Dermis microvascular lymphatic vessel endothelial cell (primary cell): ENCODE data around the gene IL1B. TPM values are rescaled to one million over a fixed set of nuclear protein-coding genes. Genes with fewer than 3 reads are reported as not detected.
A peak's percentile ranks its signal among the peaks of the same experiment; 100 is the strongest.

Experiments used
- DNase-seq, 2 donors: peaks; one replicate each; pipeline versions ENCODE4 v3.0.0 to v3.0.0-alpha.2; 2010; ENCODE audit warnings: low read depth in 2 of 2
- total RNA-seq: library from RNA; depleted of rRNA; stranded (reverse); fragments of >200 nt; gene quantifications from 2 replicates; pipeline ENCODE4 v1.2.1, GENCODE V29; 2014

The IL1B gene
- total RNA-seq, 1 donor from 2014 or later = not detected

DNA sequence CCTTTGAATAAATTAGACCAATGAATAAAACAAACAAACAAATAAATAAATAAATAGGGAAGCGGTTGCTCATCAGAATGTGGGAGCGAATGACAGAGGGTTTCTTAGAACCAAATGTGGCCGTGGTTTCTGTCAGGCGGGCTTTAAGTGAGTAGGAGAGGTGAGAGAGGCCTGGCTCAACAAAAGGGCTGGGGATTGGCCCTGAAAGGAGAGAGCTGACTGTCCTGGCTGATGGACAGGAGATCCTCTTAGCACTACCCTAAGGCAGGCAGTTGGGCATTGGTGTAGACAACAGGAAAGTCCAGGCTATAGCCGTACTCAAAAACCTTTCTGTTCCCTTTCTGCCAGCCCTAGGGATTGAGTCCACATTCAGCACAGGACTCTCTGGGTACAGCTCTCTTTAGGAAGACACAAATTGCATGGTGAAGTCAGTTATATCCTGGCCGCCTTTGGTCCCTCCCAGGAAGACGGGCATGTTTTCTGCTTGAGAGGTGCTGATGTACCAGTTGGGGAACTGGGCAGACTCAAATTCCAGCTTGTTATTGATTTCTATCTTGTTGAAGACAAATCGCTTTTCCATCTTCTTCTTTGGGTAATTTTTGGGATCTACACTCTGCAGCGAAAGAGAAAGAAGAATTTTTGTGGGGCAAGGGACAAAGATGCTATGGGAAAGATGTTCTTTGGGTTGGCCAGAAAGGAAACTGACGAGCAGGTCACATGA is 6.5 kb downstream of the IL1B start:
- DNase-seq = no peak

DNA sequence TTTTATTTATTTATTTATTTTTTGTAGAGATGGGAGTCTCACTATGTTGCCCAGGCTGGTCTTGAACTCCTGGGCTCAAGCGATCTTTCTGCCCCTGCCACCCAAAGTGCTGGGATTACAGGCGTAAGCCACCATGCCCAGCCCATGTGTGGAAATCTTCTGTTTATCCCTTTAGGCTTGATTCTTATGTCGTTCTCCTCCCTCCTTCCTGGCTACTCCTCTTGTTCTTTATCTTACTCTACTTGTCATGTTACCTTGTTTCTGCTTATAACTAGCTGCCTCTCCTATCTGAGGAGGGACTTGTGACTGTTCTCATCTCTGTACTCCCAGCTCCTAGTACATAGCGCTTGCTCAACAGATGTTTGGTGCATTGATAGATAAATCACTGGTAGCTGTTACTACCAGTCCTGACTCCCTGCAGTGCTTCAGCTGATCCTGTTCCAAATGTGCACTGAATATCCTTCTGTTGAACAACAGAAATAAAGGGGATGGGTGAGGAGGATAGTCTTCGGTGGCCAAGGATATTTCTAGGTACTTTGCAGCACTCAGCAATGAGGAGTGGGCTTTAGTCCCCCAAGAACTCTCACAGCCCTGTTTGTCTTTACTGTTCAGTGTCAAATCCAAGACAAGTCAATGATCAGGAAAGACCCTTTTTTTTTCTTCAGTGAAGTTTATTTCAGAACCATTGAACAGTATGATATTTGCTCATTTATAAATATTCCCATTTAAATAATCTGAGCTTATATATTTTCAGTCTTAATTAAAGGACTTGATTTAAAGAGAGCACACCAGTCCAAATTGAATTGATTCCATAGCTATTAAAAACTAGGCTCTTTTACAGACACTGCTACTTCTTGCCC is 7.2 kb downstream of the IL1B start:
- DNase-seq = no peak

DNA sequence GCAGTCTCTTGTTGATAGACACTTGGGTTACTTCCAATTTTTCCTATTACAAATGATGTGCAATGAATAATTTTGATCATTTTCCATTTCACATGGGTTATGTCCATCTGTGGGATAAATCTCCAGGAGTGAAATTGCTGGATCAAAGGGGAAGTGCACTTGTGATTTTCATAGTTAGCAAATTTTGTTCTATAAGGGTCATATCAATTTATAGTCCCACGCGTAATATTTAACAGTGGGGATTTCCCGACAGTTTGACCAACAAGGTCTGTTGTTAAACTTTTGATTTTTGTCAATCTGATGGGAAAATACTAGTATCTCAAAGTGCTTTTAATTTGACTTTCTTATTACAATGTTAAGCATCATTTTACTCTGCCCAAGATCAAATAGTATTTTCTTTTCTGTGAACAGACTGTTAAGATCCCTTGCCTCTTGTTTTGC is 8.3 kb downstream of the IL1B start:
- no peak for DNase-seq

DNA sequence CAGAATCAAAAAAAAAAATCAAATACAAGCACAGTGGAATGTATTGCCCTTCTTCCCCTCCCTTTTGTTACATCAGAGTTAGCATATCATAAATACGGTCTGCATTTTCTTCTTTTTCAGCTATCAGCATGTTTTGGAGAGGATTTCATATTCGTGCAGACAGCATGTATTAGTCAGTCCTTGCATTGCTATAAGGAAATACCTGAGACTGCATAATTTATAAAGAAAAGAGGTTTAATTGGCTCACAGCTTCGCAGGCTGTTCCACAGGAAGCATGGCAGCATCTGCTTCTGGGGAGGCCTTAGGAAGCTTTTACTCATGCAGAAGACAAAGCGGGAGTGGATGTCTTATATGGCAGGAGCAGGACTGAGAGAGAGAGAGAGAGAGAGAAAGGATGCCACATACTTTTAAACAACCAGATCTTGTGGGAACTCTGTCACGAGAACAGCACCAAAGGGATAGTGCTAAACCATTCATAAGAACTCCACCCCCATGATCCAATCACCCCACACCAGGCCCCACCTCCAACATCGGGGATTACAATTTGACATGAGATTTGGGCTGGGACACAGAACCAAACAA is 8.9 kb downstream of the IL1B start:
- DNase-seq = no peak

DNA sequence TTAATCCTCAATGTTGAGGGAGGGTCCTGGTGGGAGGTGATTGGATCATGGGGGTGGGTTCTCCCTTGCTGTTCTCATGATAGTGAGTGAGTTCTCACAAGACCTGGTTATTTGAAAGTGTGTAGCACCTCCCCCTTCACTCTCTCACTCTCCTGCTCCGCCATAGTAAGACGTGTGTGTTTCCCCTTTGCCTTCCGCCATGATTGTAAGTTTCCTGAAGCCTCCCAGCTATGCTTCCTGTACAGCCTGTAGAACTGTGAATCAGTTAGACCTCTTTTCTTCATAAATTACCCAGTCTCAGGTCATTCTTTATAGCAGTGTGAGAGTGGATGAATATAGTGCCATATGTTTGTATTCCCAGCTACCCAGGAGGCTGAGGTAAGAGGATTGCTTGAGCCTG is 9.6 kb downstream of the IL1B start:
- no peak for DNase-seq

DNA sequence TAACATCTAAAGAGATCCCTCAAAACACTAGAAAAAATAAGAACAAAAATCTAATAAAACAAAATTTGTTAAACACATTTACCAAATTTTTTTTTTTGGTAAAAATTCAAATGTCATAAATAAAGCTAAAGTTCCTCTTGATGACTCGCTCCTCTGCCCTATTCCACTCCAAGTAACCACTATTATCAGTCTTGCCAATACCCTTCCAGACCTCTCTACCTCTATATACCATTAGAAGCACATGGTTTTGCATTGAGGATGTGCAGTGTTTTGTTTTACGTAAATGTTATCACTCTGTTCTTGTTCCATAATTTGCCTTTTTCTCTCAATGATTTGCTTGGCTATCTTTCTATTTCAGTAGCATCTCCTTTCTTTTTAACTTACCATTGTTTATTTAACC is 10.9 kb downstream of the IL1B start:
- DNase-seq = no peak

DNA sequence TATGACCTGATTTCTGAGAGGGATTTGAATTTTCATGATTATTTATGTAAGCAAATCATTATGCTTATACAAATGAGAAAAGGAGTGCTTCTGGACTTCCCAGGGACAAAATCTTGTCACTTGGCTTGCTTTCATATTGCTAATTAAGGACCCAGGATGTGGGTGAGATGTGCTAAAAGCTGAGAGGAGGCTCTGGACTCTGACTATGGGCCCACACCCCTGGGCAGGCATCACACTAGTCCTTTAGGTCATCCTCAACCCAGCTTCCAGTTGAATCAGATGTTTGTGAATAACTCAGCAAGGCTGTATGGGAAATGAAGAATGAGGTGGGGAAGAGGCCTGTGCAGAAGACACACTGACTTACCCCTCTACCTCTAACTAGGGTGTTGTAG is 11.9 kb downstream of the IL1B start:
- no peak for DNase-seq

DNA sequence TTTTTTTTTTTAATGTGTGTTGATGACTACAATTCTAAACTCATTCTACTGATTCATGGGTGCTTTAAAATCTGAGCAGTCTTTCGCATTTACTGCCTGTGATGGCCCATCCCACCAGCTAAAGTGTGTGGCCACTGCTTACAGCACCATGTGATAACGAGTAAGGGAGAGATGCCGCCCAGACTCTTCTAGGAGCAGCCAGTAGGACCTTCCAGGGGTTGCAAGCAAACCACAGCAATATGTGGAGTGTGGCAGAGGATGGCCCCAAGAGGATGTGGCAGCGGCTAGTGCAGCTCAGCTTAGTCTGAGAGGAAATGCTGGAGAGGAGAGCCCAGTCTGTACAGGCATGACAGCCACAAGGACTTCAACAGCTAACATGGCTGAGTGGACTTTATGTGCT is 14.9 kb downstream of the IL1B start:
- DNase-seq = no peak

DNA sequence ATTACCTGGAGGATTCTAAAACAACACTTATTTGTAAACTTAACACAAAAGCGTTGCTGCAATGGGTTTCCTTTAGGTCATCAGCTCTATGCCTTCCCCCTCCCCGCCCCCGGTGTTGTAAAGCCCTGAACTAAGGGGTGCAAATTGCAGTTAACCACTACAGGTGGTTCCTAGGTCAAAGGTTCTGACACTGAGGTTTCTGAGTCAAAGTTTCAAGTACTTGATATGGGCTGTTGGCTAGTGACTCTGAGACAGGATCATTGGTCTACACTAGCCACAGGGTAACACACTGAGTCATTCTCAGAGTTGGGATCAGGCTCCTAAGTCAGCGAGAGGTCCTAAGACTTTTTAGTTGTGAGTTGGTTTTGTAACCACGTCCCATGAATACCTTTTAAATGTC is 15.4 kb downstream of the IL1B start:
- DNase-seq = no peak

DNA sequence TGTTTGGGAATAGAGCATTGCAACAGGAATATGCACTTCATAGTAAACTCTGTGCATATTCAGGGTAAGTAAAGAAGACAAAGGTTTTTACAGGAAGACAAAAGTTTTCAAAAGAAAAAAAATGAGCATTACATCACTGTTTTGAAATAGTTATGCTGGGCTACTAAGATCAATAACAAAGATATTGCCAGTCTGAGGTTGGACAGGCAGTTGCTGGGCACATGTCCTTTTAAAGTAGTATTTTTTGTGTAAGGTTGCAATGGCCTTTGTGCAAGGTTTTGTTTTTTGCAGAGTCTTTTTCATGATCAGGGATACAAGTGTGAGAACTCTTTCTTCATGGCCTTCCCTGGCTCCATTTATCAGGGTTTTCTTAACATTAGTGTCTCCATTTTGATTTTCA is 16.2 kb downstream of the IL1B start:
- DNase-seq = no peak

DNA sequence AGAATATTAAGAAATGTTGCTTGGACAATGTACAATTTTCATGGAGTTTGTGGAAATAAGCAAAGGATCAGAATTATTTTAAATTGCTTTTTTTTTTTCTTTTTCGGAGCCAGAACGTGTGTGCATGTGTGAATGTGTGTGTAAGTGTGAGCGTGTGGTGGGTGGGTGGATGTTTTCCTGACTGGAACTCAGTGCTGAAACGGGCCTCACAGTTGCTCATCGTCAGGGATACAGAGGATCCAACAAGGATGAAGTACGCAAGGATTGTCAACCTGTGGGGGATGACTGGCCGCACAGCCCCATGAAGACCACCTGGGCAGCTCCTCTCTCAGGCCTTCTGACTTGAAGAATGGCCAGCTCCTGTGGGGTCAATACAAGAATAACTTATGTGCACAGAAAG is 17.5 kb downstream of the IL1B start:
- DNase-seq = no peak

DNA sequence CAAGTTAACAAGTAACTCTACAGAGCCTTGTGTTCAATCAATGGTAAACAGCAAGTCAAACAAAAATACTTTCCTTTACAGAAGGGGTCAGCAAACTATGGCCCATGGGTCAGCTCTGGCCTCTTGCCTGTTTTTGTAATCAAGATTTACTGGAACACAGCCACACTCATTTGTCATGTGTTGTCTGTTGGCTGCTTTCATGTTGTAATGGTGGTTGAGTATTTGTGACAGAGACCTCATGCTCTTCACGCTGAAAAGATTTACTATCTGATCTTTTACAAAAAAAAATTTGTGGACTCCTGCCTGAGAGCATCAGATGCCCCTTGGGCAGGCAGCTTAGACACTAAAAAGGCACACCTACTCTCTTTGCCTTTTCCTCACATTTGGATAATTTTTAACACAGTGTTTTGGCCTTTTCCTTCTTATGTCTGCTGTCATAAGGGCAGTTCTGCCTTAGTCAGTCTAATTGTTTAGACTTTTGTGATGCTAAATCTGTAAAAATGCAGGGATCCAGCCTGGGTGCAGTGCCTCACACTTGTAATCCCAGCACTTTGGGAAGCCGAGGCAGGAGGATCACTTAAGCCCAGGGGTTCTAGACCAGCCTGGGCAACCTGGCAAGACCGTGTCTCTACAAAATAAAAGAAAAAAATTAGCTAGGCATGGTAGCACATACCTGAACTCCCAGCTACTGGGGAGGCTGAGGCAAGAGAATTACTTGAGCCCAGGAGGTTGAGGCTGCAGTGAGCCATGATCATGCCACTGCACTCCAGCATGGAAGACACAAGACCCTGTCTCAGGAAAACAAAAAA is 18.3 kb downstream of the IL1B start:
- DNase-seq = peak; percentile 67

DNA sequence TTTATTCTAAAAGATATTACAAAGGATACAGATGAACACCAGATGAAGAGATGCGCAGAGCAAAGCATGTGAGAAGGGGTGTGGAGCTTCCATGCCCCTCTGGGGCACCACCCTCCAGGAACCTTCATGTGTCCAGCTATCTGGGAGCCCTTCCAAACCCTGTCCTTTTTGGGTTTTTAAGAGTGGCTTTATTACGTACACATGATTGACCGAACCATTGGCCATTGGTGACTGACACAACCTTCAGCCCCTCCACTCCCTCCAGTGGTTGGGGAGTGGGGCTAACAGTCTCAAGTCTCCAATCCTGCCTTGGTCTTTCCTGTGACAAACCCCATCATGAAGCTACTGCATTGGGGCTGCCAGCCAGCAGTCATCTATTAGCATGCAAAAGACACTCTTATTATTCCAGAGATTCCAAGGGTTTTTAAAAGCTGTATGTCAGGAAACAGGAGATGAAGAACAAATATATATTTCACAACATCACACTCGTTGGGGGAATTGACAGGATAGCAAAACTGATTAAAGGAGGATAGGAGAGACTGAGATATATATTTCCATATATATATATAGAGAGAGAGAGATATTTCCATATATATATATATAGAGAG is 19.4 kb downstream of the IL1B start:
- no peak for DNase-seq

DNA sequence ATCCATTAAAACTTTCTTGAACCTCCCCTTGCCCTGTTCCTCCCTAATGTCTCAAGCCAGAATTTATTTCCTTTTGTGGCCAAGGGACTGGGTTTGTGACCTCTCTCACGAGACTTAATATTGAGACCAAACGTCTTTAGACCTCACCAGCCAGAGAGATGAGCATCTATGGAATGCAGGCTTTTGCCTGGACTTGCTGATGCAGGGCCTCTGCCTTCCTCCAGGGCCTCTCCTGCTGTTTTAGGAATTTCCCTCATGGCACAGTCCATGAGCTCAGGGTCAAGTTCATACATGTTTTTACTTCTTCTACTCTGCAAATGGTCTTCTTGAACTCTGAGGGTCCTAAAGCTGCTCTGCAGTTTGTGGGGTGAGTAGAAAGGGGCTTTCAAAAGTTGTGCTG is 22.3 kb downstream of the IL1B start:
- no peak for DNase-seq

DNA sequence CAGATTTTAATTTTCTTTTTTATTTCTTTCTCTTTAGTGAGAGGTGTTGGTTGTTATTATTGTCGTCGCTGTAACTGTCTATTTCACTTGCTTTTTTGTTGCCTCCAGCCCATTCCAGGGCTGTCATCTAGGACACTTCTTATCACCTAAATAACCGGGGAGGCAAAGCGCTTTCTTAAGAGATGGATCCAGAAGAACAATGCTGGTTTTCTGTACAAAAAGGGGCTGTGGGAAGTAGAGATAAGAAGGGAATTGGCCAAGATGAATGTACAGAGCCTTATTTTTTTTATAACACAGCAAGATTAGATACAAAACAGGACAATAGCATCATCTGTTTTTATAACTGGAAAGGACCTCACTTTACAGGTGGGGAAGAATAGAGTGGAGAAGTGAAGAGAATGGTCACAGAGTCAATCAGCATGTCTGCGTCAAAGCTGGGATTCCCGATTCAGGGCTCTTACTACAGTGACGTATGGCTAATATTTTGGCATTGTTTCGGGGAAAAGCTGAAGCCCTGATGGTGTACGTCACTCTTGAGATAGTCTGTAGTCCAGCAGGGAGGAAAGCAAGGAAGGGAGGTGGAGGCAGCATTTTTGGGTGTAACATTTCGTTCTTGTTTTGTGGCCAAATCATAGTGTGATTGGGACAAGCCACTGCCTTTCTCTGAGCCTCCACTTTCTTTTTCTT is 23.2 kb downstream of the IL1B start:
- no peak for DNase-seq

DNA sequence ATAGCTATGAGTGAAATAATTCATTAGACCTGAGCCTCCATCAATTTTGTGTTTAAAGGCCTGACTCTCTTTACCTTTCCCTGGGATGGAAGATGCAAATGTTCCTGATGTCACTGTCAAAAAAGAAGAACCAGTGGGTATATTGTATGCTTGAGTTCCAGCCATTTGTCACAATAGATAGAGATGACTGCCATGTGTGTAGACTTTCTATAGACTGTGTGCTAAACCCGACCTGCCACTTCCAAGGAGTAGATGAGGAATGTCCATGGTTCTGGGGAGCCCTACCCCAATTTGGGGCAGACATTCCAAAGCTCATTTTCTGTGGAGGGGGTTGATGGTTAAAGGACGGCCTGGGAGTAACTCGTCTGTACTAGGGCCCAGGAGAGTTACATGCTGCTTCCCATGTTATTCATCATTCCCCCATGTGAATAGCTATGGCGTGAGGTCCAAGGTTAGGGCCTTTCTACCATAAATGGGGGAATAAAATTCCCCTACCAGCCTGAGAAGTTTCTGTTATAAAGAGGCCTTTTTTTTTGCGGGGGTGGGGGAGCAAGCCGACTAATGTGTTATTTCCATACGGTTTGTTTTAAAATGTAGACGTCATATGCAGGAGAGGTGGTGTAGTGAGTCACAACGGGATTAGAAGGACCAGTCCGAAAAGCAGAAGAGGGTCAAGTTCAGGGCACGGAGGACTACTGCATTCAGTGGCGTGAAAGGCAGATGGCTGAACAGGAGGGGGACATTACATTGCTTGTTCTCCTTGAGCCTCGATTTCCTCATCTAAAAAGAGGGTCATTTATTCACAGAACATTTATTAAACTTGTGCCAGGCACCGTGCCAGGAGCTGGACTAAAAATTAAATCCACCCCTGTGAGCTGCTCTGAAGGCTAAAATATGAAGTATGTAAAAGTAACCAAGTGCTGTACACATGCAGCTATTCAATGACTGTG is 24.0 kb downstream of the IL1B start:
- peak in 1 of 2 donors; percentile 76 for DNase-seq

DNA sequence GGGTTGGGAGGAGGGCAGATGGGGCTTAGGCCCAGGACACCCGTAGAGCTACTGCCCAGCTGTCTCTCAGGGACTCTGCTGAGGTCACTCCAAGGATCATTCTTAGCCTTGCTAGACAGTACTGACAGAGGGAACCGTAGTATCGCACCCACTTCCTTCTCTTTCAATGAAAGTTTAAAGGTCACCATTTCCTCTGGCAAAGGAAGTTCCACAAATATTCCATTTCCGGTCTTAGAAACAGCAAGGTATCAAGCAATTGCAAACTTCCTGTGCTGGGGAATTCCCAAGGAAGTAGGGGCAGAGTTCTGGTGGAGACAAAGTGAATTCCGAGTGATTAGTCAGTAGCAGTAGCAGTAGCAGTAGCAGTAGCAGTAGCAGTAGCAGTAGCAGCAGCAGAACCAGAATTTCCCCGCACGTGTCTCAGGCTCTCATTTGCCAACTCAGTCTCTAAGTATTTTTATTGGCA is 24.7 kb downstream of the IL1B start:
- peak; percentile 95 to 99 for DNase-seq

DNA sequence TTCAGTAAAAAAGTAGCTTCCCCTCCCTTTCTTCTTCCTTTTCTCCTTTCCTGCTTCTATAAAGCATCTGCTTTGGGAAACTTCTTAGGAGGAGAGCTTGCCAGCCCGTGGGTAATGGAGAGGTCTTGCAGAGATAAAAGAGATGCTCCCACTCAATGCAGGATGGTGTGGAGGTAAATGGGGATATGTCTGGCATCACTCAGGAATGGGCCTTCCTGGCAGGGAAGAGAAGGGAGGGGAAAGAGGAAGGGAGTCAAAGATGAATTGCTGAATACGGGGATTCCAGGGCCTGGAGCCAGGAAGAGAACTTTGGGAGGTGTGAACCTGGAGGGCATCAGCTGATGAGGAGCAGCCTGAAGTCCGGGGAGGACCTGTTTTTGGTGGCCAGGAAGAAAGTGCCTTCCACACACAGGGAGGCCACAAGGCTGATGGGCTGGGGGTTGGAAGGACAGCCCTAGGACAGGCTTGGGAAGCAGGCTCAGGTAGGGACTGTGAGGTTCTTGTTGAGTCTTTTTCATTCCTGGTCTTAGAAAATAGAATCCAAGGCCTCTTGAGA is 25.2 kb downstream of the IL1B start:
- DNase-seq = no peak

DNA sequence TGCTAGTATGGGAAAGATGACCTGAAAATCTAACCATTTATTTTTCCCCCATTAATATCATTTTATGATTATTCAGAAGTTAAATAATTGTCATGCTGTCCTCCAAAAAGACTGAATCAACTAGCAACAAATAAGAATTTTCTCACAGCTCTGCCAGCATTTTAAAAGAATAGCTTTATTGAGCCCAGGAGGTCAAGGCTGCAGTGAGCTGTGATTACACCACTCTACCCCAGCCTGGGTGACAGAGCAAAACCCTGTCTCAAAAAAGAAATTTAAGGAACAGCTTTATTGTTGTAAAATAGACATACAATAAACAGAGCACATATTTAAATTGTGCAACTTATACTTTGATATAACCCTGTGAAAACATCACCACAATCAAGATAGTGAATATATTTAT is 27.5 kb downstream of the IL1B start:
- DNase-seq = no peak
